Uterus (tissue), 4 donors: ENCODE measurements around the gene CPA4. TPM values are rescaled to one million over a fixed set of nuclear protein-coding genes. Genes with fewer than 3 reads are reported as not detected.
"Not testable (repeated sequence)": the region's sequence is repeated elsewhere in the genome, so short reads cannot be mapped to it uniquely, and the experiment has no call there.

Experiments
- DNase-seq, 2 donors: peaks; one replicate each; pipeline ENCODE4 v3.0.0-alpha.2; 2019 to 2020
- H3K27ac ChIP-seq, 2 donors: fragments of 200-600 bp; sonication (generic); 1 replicate in 1 of 2; 2 replicates in 1 of 2; pipeline ENCODE4 v1.5.1; 2016 to 2018
- H3K27me3 ChIP-seq, 2 donors: fragments of 200-600 bp; sonication (generic); one replicate each; pipeline ENCODE4 v1.5.1; 2018 to 2019; ENCODE audit warnings: control low read depth in 1 of 2
- H3K36me3 ChIP-seq, 2 donors: fragments of 200-600 bp; sonication (generic); one replicate each; pipeline ENCODE4 v1.5.1; 2019; ENCODE audit warnings: control low read depth in 1 of 2
- H3K4me1 ChIP-seq, 2 donors: fragments of 200-600 bp; sonication (generic); one replicate each; pipeline ENCODE4 v1.5.1; 2018 to 2019; ENCODE audit warnings: control low read depth in 1 of 2
- H3K4me3 ChIP-seq, 2 donors: fragments of 200-600 bp; sonication (generic); 1 replicate in 1 of 2; 2 replicates in 1 of 2; pipeline ENCODE4 v1.5.1; 2018 to 2019; ENCODE audit warnings: mild to moderate bottlenecking in 1 of 2
- H3K9me3 ChIP-seq, 2 donors: fragments of 200-600 bp; sonication (generic); one replicate each; pipeline ENCODE4 v1.5.1; 2019; ENCODE audit warnings: control low read depth in 1 of 2
- CTCF ChIP-seq, 4 experiments: fragments of 200-600 bp in 2 of 4; fragments of 450-650 bp in 2 of 4; sonication (generic) in 2 of 4; IDR thresholded peaks; one replicate each; pipeline ENCODE4 v1.5.1; 2016 to 2019; ENCODE audit warnings: antibody characterized with exemption in 4 of 4, mild to moderate bottlenecking in 2 of 4, moderate library complexity in 1 of 4
- POLR2A ChIP-seq, 2 donors: fragments of 450-650 bp; IDR thresholded peaks; one replicate each; pipeline ENCODE4 v1.6.1; 2016; ENCODE audit warnings: antibody characterized with exemption in 2 of 2, mild to moderate bottlenecking in 1 of 2, moderate library complexity in 1 of 2
- intact Hi-C: fragments of 100-400 bp; cut with DNase I; formaldehyde crosslinking; loops from one replicate; pipeline ENCODE4 v1.15.1; 2023; ENCODE audit warnings: low total_unique reads
- total RNA-seq, 4 donors: library from RNA; depleted of rRNA in 3 of 4; stranded (reverse); fragments of >200 nt in 3 of 4; gene quantifications; one replicate each; pipeline versions ENCODE4 v1.1.0 to v1.2.4, GENCODE V29; 2014 to 2023
- donor health status: DM: yes; HTN: yes; CAD: no.

CPA4 gene
- total RNA-seq, 4 donors from 2014 or later: 1.3 TPM; not detected in 3

GRCh38 chr7:130309986-130310385, 17.0 kb downstream of the CPA4 start:
- H3K4me3 ChIP-seq: no peak overlapping the region
- H3K27me3 ChIP-seq: no peaks in the 10 kb centered on the region
- TF ChIP-seq CTCF (IDR thresholded peaks at IDR 0.05): no peak
- no peak for TF ChIP-seq POLR2A (IDR thresholded peaks at IDR 0.05)
- H3K27ac ChIP-seq: no peak overlapping the region
- no peaks in the 10 kb centered on the region for H3K4me1 ChIP-seq
- no peak for DNase-seq
- H3K36me3 ChIP-seq: no peaks in the 10 kb centered on the region
- no peaks in the 10 kb centered on the region for H3K9me3 ChIP-seq
- intact Hi-C loops: no loop called here

GRCh38 chr7:130314305-130314704, 21.3 kb downstream of the CPA4 start:
- intact Hi-C loops: no loop called here
- no peak overlapping the region for H3K4me3 ChIP-seq

GRCh38 chr7:130319541-130319940, 26.6 kb downstream of the CPA4 start:
- intact Hi-C loops: no loop called here
- Histone ChIP-seq H3K36me3 (no peaks in the 10 kb centered on the region), H3K9me3 (no peaks in the 10 kb centered on the region), H3K27ac (no peak overlapping the region), H3K27me3 (no peaks in the 10 kb centered on the region), H3K4me3 (no peak overlapping the region), H3K4me1 (no peaks in the 10 kb centered on the region)
- DNase-seq: no peak
- TF ChIP-seq CTCF (IDR thresholded peaks at IDR 0.05) (no peak), POLR2A (IDR thresholded peaks at IDR 0.05) (no peak)

More at GRCh38 chr7:130314305-130314704, 21.3 kb downstream of the CPA4 start:
- H3K27me3 ChIP-seq: no peaks in the 10 kb centered on the region
- H3K36me3 ChIP-seq: no peaks in the 10 kb centered on the region
- DNase-seq: no peak
- H3K27ac ChIP-seq: no peak overlapping the region
- no peaks in the 10 kb centered on the region for H3K4me1 ChIP-seq
- H3K9me3 ChIP-seq: no peaks in the 10 kb centered on the region
- TF ChIP-seq CTCF (IDR thresholded peaks at IDR 0.05) (no peak), POLR2A (IDR thresholded peaks at IDR 0.05) (no peak)

- H3K9me3 ChIP-seq, H3K27me3 ChIP-seq, H3K4me1 ChIP-seq, intact Hi-C loops, H3K4me3 ChIP-seq, H3K36me3 ChIP-seq, DNase-seq, H3K27ac ChIP-seq: not testable (repeated sequence)
Observed at GRCh38 chr7:130321542-130322229, 28.7 kb downstream of the CPA4 start.

GRCh38 chr7:130322615-130323014, 29.7 kb downstream of the CPA4 start:
- Histone ChIP-seq H3K4me1 (no peaks in the 10 kb centered on the region), H3K4me3 (no peak overlapping the region), H3K27me3 (no peaks in the 10 kb centered on the region), H3K9me3 (no peaks in the 10 kb centered on the region), H3K36me3 (no peaks in the 10 kb centered on the region), H3K27ac (no peak overlapping the region)
- intact Hi-C loops: no loop called here
- DNase-seq: no peak
- TF ChIP-seq POLR2A (IDR thresholded peaks at IDR 0.05) (no peak), CTCF (IDR thresholded peaks at IDR 0.05) (no peak)
